Astrocyte of the spinal cord (primary cell): ENCODE data around the gene TRIM46.

Experiments
- DNase-seq: peaks from one replicate; pipeline ENCODE4 v3.0.0; 2011; ENCODE audit warnings: low read depth, low spot score
- H3K4me3 ChIP-seq: 2 replicates; pipeline ENCODE4 v1.5.1; 2011; ENCODE audit warnings: low read depth, mild to moderate bottlenecking, low read length, moderate library complexity
- in situ Hi-C: cut with HindIII; loops from 2 replicates; pipeline ENCODE4 v1.10.0; 2017; ENCODE audit warnings: low sequenced_read_pairs
- TF ChIP-seq, protein P1 (sequence below): IDR thresholded peaks from 2 replicates; pipeline ENCODE4 v1.5.1; 2012; ENCODE audit warnings: low read depth, mild to moderate bottlenecking, low read length, inconsistent platforms

The TRIM46 gene

GRCh38 chr1:155170101-155170785, 3.4 kb upstream of the TRIM46 start:
- H3K4me3 ChIP-seq: no peak overlapping the region
- no peak for DNase-seq
- in situ Hi-C loops: no loop called here
- TF ChIP-seq, protein P1, sequence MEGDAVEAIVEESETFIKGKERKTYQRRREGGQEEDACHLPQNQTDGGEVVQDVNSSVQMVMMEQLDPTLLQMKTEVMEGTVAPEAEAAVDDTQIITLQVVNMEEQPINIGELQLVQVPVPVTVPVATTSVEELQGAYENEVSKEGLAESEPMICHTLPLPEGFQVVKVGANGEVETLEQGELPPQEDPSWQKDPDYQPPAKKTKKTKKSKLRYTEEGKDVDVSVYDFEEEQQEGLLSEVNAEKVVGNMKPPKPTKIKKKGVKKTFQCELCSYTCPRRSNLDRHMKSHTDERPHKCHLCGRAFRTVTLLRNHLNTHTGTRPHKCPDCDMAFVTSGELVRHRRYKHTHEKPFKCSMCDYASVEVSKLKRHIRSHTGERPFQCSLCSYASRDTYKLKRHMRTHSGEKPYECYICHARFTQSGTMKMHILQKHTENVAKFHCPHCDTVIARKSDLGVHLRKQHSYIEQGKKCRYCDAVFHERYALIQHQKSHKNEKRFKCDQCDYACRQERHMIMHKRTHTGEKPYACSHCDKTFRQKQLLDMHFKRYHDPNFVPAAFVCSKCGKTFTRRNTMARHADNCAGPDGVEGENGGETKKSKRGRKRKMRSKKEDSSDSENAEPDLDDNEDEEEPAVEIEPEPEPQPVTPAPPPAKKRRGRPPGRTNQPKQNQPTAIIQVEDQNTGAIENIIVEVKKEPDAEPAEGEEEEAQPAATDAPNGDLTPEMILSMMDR: no peak

DNA sequence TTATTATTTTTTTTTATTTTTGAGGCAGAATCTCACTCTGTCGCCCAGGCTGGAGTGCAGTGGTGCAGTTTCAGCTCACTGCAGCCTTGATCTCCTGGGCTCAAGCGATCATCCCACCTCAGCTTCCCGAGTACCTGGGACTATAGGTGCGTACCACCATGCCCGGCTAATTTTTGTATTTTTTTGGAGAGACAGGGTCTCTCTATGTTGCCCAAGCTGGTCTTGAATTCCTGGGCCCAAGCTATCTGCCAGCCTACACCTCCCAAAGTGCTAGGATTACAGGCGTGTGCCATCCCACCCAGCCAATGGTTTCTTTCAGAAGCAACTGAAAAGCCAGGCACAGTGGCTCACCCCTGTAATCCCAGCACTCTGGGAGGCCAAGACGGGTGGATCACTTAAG, 2.8 kb upstream of the TRIM46 start:
- TF ChIP-seq, protein P1: no peak
- DNase-seq: no peak
- in situ Hi-C loops: no loop called here
- no peak overlapping the region for H3K4me3 ChIP-seq

- TF ChIP-seq, protein P1: no peak
- H3K4me3 ChIP-seq: peak overlapping the region; percentile 92
- no peak for DNase-seq
- in situ Hi-C loops: no loop called here
These were observed 1.6 kb upstream of the TRIM46 start for GRCh38 chr1:155171836-155172731.

GRCh38 chr1:155172732-155173477, 744 bp upstream of the TRIM46 start, which contains the start of gene KRTCAP2:
Gene KRTCAP2, minus strand, starts transcription at chr1:155173304. Its CDS starts 80 bp downstream, at chr1:155173224.
- TF ChIP-seq, protein P1: peak; percentile 96
- peak within 1 kb of the TSS; percentile 92 for H3K4me3 ChIP-seq
- in situ Hi-C loops: no loop called here
- peak; percentile 96 for DNase-seq

DNA sequence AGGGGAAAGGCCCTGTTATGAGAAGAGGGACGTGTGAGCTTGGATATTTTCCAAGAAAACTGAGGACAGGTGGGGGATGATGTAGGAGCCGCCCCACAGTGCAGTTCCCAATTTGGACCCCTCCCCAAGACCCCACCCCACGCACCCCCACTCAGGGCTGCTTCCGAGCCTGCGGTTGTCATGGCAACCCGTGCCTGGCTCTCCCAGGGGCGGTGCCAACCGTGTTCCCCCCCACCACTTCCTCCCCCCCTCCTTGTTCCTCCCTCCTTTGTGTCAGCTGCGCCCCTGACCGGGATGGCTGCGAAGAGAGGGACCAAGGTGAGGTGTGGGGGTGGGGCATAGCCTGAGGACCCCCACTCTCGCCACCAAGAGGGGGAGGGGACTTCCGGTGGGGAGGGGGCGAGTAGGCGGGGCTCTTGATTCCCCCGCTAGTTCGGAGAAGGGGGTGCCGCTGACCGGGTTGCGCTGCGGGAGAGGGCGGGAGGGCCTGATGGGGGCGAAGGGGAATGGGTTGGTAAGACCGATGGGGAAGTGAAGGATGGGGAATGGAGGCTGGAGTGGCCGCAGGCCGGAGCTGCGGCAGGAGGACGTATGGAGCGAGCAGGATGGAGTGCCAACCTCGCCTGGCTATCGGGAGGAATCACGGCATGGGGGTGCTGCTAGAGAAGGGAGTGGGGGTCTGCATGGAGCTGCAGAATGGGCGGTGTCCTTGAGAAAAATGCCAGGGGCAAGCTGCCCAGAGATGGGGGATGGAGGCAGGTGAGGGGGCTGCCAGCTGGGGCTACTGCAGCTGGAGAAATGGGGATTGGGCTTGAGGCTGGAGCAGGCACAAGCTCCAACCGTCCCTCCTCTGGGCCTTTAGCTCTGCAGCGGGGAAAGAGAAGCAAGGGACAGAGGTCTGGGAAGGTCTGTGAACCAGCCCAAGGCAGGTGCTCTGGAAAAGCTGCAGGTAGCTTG, 953 bp downstream of the TRIM46 start:
- in situ Hi-C loops: no loop called here

More for the DNA sequence above, 953 bp downstream of the TRIM46 start:
- DNase-seq: peak; percentile 47
- TF ChIP-seq, protein P1: no peak
- peak overlapping the region; percentile 92 for H3K4me3 ChIP-seq
